Osteoblast (primary cell): Measurements from ENCODE around the gene SULF2. TPM values are rescaled to one million over a fixed set of nuclear protein-coding genes. Genes with fewer than 3 reads are reported as not detected.
A peak's percentile ranks its signal among the peaks of the same experiment; 100 is the strongest.

Source experiments
- DNase-seq: peaks from one replicate; pipeline ENCODE4 v3.0.0; 2011; ENCODE audit warnings: low spot score, mixed read lengths; ENCODE audit not compliant: insufficient read length; ENCODE audit errors: missing footprints
- H2AFZ ChIP-seq: 2 replicates; pipeline ENCODE4 v1.6.0; 2011; ENCODE audit warnings: mild to moderate bottlenecking, low read length
- H3K27ac ChIP-seq: 2 replicates; pipeline ENCODE4 v1.5.1; 2011; ENCODE audit warnings: mild to moderate bottlenecking, low read depth, low read length, moderate library complexity
- H3K27me3 ChIP-seq: 2 replicates; pipeline ENCODE4 v1.6.0; 2012; ENCODE audit warnings: mild to moderate bottlenecking, control low read depth, inconsistent platforms, low read length, moderate library complexity; ENCODE audit not compliant: insufficient read depth
- H3K36me3 ChIP-seq: 2 replicates; pipeline ENCODE4 v1.5.1; 2011; ENCODE audit warnings: mild to moderate bottlenecking, low read length, control low read depth, moderate library complexity; ENCODE audit not compliant: insufficient read depth
- H3K4me1 ChIP-seq: 2 replicates; pipeline ENCODE4 v1.5.1; 2011; ENCODE audit warnings: mild to moderate bottlenecking, low read length, control low read depth, moderate library complexity; ENCODE audit not compliant: insufficient read depth
- H3K4me2 ChIP-seq: 2 replicates; pipeline ENCODE4 v1.6.0; 2011; ENCODE audit warnings: mild to moderate bottlenecking, low read length; ENCODE audit not compliant: insufficient read depth
- H3K4me3 ChIP-seq: fragments of 200-600 bp; sonication (generic); 3 replicates; pipeline ENCODE4 v1.5.1; 2012; ENCODE audit warnings: mild to moderate bottlenecking, low read length, inconsistent platforms; ENCODE audit not compliant: insufficient read depth
- H3K79me2 ChIP-seq: 2 replicates; pipeline ENCODE4 v1.6.0; 2012; ENCODE audit warnings: mild to moderate bottlenecking, low read length, control low read depth, inconsistent platforms; ENCODE audit not compliant: insufficient read depth
- H3K9me3 ChIP-seq: 2 replicates; pipeline ENCODE4 v1.5.1; 2011; ENCODE audit warnings: low read depth, low read length, control low read depth
- H4K20me1 ChIP-seq: 2 replicates; pipeline ENCODE4 v1.6.0; 2012; ENCODE audit warnings: mild to moderate bottlenecking, low read length, control low read depth; ENCODE audit not compliant: insufficient read depth
- total RNA-seq: library from RNA; depleted of rRNA; stranded (reverse); fragments of >200 nt; gene quantifications from 2 replicates; pipeline ENCODE4 v1.2.3, GENCODE V29; 2012
- TF ChIP-seq, protein P1 (sequence below): IDR thresholded peaks from 2 replicates; pipeline ENCODE4 v1.5.1; 2011; ENCODE audit warnings: mild to moderate bottlenecking, low read depth, low read length, moderate library complexity; ENCODE audit errors: extremely low read depth

Gene SULF2
- total RNA-seq, 1 donor = 102 TPM

DNA sequence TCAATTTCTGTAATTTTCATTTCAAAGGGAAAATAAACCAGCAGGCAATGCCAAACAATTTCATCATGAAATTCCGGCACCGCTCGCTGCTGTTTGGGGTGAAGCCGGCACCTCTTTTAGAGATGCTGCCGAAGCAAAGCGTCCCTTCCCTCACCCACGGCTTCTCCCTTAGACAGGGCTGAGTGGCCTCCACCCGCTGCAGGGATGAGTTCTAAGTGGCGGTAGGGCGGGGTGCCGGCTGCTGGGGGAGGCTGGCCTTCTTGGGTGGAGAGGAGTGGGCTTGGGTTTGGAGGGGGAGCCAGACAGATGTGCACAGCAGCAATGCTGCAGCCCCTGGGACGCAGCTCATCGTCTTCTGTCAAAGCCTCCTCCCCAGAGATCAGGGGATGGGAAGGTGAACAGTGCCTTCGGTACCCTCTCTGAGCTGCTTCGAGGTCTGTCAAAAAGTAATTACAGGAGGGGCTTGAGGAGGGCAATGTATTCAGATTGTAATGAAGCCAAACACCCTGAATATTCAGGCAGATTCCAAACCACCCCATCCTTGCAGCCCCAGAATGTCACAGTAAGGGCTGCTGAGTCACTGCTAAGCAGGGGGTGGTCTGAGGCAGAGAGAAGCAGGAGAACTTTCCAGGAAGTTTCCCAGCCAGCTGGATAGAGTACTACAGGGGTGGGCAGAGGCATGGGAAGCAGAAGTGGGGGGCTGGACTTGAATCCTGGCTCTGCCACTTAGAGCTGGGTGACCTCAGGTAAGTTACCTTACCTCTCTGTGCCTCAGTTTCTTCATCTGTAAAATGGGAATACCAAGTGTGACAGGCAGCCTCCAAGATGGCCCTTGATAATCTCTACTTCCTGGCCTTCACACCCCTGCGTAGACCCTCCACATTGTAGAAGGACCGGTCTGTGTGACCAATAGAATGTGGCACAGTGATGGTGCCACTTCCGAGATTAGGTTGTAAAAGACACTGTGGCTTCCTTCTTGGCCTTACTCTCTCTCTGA, 96.6 kb downstream of the SULF2 start:
- Histone ChIP-seq H4K20me1 (no peaks in the 10 kb centered on the region), H3K4me2 (no peak overlapping the region), H2AFZ (no peak overlapping the region), H3K4me3 (no peak overlapping the region), H3K79me2 (no peaks in the 10 kb centered on the region), H3K27ac (no peak overlapping the region), H3K36me3 (no peaks in the 10 kb centered on the region), H3K9me3 (peaks cover 18% of the 10 kb centered on the region), H3K27me3 (peaks cover 3% of the 10 kb centered on the region), H3K4me1 (no peaks in the 10 kb centered on the region)
- TF ChIP-seq, protein P1, sequence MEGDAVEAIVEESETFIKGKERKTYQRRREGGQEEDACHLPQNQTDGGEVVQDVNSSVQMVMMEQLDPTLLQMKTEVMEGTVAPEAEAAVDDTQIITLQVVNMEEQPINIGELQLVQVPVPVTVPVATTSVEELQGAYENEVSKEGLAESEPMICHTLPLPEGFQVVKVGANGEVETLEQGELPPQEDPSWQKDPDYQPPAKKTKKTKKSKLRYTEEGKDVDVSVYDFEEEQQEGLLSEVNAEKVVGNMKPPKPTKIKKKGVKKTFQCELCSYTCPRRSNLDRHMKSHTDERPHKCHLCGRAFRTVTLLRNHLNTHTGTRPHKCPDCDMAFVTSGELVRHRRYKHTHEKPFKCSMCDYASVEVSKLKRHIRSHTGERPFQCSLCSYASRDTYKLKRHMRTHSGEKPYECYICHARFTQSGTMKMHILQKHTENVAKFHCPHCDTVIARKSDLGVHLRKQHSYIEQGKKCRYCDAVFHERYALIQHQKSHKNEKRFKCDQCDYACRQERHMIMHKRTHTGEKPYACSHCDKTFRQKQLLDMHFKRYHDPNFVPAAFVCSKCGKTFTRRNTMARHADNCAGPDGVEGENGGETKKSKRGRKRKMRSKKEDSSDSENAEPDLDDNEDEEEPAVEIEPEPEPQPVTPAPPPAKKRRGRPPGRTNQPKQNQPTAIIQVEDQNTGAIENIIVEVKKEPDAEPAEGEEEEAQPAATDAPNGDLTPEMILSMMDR = no peak
- no peak for DNase-seq

DNA sequence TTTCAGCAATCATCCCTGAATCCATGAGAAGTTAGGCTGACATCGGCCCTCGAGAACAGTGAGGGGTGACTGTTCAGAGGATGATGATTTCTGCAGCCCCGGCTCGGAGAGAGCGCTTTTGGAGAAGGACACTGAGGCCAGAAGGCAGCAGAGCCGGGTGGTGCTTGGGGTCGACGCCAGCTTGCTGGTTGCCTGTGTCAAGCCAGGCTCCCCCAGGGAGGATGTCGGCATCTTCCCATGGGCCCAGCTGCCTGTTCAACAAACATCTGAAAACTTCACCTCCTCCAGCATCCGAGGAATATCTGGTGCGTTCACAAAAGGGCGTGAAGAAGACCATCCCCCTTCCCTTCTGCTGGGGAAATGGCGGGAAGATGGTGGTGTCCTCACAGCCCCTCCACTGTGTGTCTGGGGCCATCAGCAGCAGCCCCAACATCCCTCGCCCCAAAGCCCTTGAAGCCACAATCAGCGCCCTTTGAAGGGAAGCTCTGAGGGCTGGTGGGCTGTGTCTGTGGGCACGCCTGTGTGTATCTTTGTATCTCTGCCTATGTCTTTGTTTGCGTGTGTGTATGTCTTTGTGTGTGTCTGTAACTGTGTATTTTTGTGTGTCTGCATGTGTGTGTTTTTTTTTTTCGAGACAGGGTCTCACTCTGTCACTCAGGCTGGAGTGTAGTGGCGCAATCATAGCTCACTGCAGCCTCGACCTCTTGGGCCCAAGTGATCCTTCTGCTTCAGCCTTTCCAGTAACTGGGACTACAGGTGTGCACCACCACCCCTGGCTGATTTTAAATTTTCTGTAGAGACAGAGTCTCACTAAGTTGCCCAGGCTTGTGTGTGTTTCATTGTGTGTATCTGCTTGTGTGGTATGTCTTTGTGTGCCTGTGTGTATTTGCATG, 97.9 kb downstream of the SULF2 start:
- Histone ChIP-seq H3K36me3 (no peaks in the 10 kb centered on the region), H3K79me2 (no peaks in the 10 kb centered on the region), H3K4me3 (no peak overlapping the region), H3K9me3 (peaks cover 15% of the 10 kb centered on the region), H3K4me1 (no peaks in the 10 kb centered on the region), H3K27ac (no peak overlapping the region), H3K27me3 (peaks cover 3% of the 10 kb centered on the region), H2AFZ (no peak overlapping the region), H3K4me2 (no peak overlapping the region), H4K20me1 (no peaks in the 10 kb centered on the region)
- DNase-seq = no peak
- TF ChIP-seq, protein P1 = no peak

DNA sequence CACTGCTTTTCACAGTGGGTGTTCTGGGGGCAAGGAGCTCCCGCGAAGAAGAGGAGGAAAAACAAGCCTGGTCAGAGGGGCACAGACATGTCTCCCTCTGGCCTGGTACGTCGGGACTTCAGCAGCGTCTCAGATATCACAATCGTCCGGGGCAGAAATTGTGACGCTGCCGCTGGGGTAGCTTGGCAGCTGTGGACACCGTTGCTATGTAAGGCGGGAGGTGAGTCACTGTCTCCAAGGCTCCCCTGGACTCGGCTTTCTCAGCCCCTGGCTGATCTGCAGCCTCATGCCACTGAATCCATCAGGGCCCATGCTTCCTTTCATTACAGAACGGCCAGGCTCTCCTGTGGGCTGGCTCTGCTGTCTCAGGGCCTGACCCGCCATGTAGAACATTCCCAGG, 98.7 kb downstream of the SULF2 start:
- DNase-seq = peak; percentile 86
- no peak overlapping the region for H3K27ac ChIP-seq

More for the DNA sequence above, 98.7 kb downstream of the SULF2 start:
- Histone ChIP-seq H4K20me1 (no peaks in the 10 kb centered on the region), H3K4me1 (no peaks in the 10 kb centered on the region), H3K27me3 (peaks cover 3% of the 10 kb centered on the region), H2AFZ (no peak overlapping the region), H3K79me2 (no peaks in the 10 kb centered on the region), H3K9me3 (peaks cover 8% of the 10 kb centered on the region), H3K4me2 (no peak overlapping the region), H3K36me3 (no peaks in the 10 kb centered on the region), H3K4me3 (no peak overlapping the region)
- TF ChIP-seq, protein P1 = no peak
